Measurements from ENCODE around the gene NCKAP5.

DNA sequence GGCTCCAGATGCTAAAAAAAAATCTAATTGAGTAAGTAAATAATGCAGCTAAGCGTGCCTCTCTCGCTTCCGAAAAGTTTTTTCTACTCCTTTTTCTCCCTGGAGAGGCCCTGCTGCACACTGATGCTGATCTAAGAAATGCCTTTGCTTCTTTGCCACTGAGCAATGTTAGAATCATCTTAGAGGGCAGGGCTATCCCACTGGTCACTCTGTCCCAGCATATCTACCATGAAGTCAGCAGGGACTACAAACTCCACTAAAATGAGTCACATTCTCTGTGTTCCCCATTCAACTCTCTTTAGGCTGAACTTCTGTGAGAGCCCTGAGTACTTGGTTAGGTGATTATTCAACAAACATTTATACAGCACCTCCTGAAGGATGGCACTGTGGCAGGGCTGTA is 770.7 kb downstream of the NCKAP5 start:
- TF ChIP-seq, protein P1, sequence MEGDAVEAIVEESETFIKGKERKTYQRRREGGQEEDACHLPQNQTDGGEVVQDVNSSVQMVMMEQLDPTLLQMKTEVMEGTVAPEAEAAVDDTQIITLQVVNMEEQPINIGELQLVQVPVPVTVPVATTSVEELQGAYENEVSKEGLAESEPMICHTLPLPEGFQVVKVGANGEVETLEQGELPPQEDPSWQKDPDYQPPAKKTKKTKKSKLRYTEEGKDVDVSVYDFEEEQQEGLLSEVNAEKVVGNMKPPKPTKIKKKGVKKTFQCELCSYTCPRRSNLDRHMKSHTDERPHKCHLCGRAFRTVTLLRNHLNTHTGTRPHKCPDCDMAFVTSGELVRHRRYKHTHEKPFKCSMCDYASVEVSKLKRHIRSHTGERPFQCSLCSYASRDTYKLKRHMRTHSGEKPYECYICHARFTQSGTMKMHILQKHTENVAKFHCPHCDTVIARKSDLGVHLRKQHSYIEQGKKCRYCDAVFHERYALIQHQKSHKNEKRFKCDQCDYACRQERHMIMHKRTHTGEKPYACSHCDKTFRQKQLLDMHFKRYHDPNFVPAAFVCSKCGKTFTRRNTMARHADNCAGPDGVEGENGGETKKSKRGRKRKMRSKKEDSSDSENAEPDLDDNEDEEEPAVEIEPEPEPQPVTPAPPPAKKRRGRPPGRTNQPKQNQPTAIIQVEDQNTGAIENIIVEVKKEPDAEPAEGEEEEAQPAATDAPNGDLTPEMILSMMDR (IDR thresholded peaks at IDR 0.05): no peak
- TF ChIP-seq POLR2AphosphoS5 (IDR thresholded peaks at IDR 0.05) (no peak), POLR2A (IDR thresholded peaks at IDR 0.05) (no peak)

Measured in prostate gland (tissue), 2 donors.